ENCODE measurements around the gene AP1G2.

The AP1G2 gene

GRCh38 chr14:23613242-23614070, 45.9 kb upstream of the AP1G2 start:
- Histone ChIP-seq H3K4me2 (ENCODE audit: low read length) (no peak overlapping the region), H3K79me2 (ENCODE audit: low read length) (no peaks in the 10 kb centered on the region), H3K36me3 (replicated peaks; ENCODE audit: low read depth, low read length) (no peaks in the 10 kb centered on the region), H2AFZ (ENCODE audit: low read depth, low read length) (no peak overlapping the region), H3K9ac (ENCODE audit: low read length) (no peak overlapping the region), H4K20me1 (ENCODE audit: insufficient read depth, low read length) (no peaks in the 10 kb centered on the region), H3K27ac (ENCODE audit: low read length) (no peak overlapping the region), H3K9me3 (ENCODE audit: insufficient read depth, low read length) (no peaks in the 10 kb centered on the region; the same call in 1 of the 2 replicates), H3K4me1 (ENCODE audit: low read length) (no peaks in the 10 kb centered on the region), H3K27me3 (ENCODE audit: low read depth, low read length) (peaks cover 20% of the 10 kb centered on the region; the same call in 1 of the 2 replicates), H3K4me3 (ENCODE audit: low read length) (no peak overlapping the region)
- no peak for TF ChIP-seq EZH2phosphoT487 (IDR thresholded peaks at IDR 0.05; ENCODE audit: low read depth)
- no peak for TF ChIP-seq CTCF (IDR thresholded peaks at IDR 0.05; ENCODE audit: low read depth, low read length)

- Histone ChIP-seq H3K9ac (ENCODE audit: low read length) (no peak overlapping the region), H3K4me3 (ENCODE audit: low read length) (no peak overlapping the region), H2AFZ (ENCODE audit: low read depth, low read length) (no peak overlapping the region), H4K20me1 (ENCODE audit: insufficient read depth, low read length) (no peaks in the 10 kb centered on the region), H3K9me3 (ENCODE audit: insufficient read depth, low read length) (no peaks in the 10 kb centered on the region; the same call in 1 of the 2 replicates), H3K27me3 (ENCODE audit: low read depth, low read length) (peaks cover 20% of the 10 kb centered on the region; the same call in 1 of the 2 replicates), H3K4me2 (ENCODE audit: low read length) (no peak overlapping the region), H3K79me2 (ENCODE audit: low read length) (no peaks in the 10 kb centered on the region), H3K36me3 (replicated peaks; ENCODE audit: low read depth, low read length) (no peaks in the 10 kb centered on the region), H3K27ac (ENCODE audit: low read length) (no peak overlapping the region), H3K4me1 (ENCODE audit: low read length) (no peaks in the 10 kb centered on the region)
- TF ChIP-seq CTCF (IDR thresholded peaks at IDR 0.05; ENCODE audit: low read depth, low read length) (no peak), EZH2phosphoT487 (IDR thresholded peaks at IDR 0.05; ENCODE audit: low read depth) (no peak)
Observed at GRCh38 chr14:23612802-23613201, 45.2 kb upstream of the AP1G2 start.

- Histone ChIP-seq H3K36me3 (replicated peaks; ENCODE audit: low read depth, low read length) (no peaks in the 10 kb centered on the region), H3K79me2 (ENCODE audit: low read length) (no peaks in the 10 kb centered on the region), H3K27me3 (ENCODE audit: low read depth, low read length) (peaks cover 19% of the 10 kb centered on the region; the same call in 1 of the 2 replicates), H4K20me1 (ENCODE audit: insufficient read depth, low read length) (no peaks in the 10 kb centered on the region), H3K4me1 (ENCODE audit: low read length) (no peaks in the 10 kb centered on the region), H2AFZ (ENCODE audit: low read depth, low read length) (no peak overlapping the region), H3K4me3 (ENCODE audit: low read length) (no peak overlapping the region), H3K4me2 (ENCODE audit: low read length) (no peak overlapping the region), H3K9ac (ENCODE audit: low read length) (no peak overlapping the region), H3K9me3 (ENCODE audit: insufficient read depth, low read length) (no peaks in the 10 kb centered on the region; the same call in 1 of the 2 replicates), H3K27ac (ENCODE audit: low read length) (no peak overlapping the region)
- no peak for TF ChIP-seq CTCF (IDR thresholded peaks at IDR 0.05; ENCODE audit: low read depth, low read length)
- no peak for TF ChIP-seq EZH2phosphoT487 (IDR thresholded peaks at IDR 0.05; ENCODE audit: low read depth)
Observed at GRCh38 chr14:23612354-23612732, 44.8 kb upstream of the AP1G2 start.

GRCh38 chr14:23610815-23611289, 43.3 kb upstream of the AP1G2 start:
- Histone ChIP-seq H3K27me3 (ENCODE audit: low read depth, low read length) (peaks cover 23% of the 10 kb centered on the region; the same call in 1 of the 2 replicates), H2AFZ (ENCODE audit: low read depth, low read length) (no peak overlapping the region), H3K36me3 (replicated peaks; ENCODE audit: low read depth, low read length) (no peaks in the 10 kb centered on the region), H3K4me3 (ENCODE audit: low read length) (no peak overlapping the region), H4K20me1 (ENCODE audit: insufficient read depth, low read length) (no peaks in the 10 kb centered on the region), H3K9me3 (ENCODE audit: insufficient read depth, low read length) (no peaks in the 10 kb centered on the region; the same call in 1 of the 2 replicates), H3K9ac (ENCODE audit: low read length) (no peak overlapping the region), H3K4me1 (ENCODE audit: low read length) (peaks cover 6% of the 10 kb centered on the region), H3K79me2 (ENCODE audit: low read length) (no peaks in the 10 kb centered on the region), H3K4me2 (ENCODE audit: low read length) (no peak overlapping the region), H3K27ac (ENCODE audit: low read length) (no peak overlapping the region)
- TF ChIP-seq EZH2phosphoT487 (IDR thresholded peaks at IDR 0.05; ENCODE audit: low read depth) = no peak
- no peak for TF ChIP-seq CTCF (IDR thresholded peaks at IDR 0.05; ENCODE audit: low read depth, low read length)
